GM21619 (cell line): ENCODE results near the gene RIBC2.
"Not testable (repeated sequence)": the region's sequence is repeated elsewhere in the genome, so short reads cannot be mapped to it uniquely, and the experiment has no call there.

Source experiments
- ATAC-seq: cut with Tn5 transposase; IDR thresholded peaks from one replicate; pipeline ENCODE4 v1.9.1; 2021; ENCODE audit not compliant: unreplicated experiment

RIBC2 gene

GRCh38 chr22:45423524-45423923, 10.0 kb downstream of the RIBC2 start:
- ATAC-seq = no peak

GRCh38 chr22:45424241-45424731, 10.8 kb downstream of the RIBC2 start:
- ATAC-seq = no peak

- ATAC-seq = no peak
Observed at GRCh38 chr22:45425101-45425500, 11.6 kb downstream of the RIBC2 start.

GRCh38 chr22:45425531-45426265, 12.2 kb downstream of the RIBC2 start:
- ATAC-seq = no peak

- ATAC-seq = no peak
Observed at GRCh38 chr22:45426387-45426786, 12.9 kb downstream of the RIBC2 start.

GRCh38 chr22:45427114-45427513, 13.6 kb downstream of the RIBC2 start:
- no peak for ATAC-seq

- ATAC-seq = no peak
Observed at GRCh38 chr22:45428391-45429385, 15.2 kb downstream of the RIBC2 start.

GRCh38 chr22:45429424-45429823, 15.9 kb downstream of the RIBC2 start:
- ATAC-seq = no peak

GRCh38 chr22:45429981-45430775, 16.7 kb downstream of the RIBC2 start:
- no peak for ATAC-seq

GRCh38 chr22:45430871-45431270, 17.4 kb downstream of the RIBC2 start:
- no peak for ATAC-seq

- no peak for ATAC-seq
Observed at GRCh38 chr22:45434981-45435380, 21.5 kb downstream of the RIBC2 start.

- ATAC-seq = no peak
Observed at GRCh38 chr22:45435544-45436139, 22.1 kb downstream of the RIBC2 start.

- ATAC-seq = not testable (repeated sequence)
Observed at GRCh38 chr22:45436871-45437517, 23.5 kb downstream of the RIBC2 start.

- no peak for ATAC-seq
Observed at GRCh38 chr22:45438336-45438735, 24.8 kb downstream of the RIBC2 start.

- ATAC-seq = not testable (repeated sequence)
Observed at GRCh38 chr22:45440688-45441087, 27.2 kb downstream of the RIBC2 start.

- no peak for ATAC-seq
Observed at GRCh38 chr22:45441138-45441537, 27.6 kb downstream of the RIBC2 start.

- no peak for ATAC-seq
Observed at GRCh38 chr22:45442116-45442515, 28.6 kb downstream of the RIBC2 start.

GRCh38 chr22:45444168-45444567, 30.7 kb downstream of the RIBC2 start:
- ATAC-seq = no peak

GRCh38 chr22:45445031-45445710, 31.7 kb downstream of the RIBC2 start:
- no peak for ATAC-seq
